ENCODE data around the gene ACSF3. TPM values are rescaled to one million over a fixed set of nuclear protein-coding genes. Genes with fewer than 3 reads are reported as not detected.

The ACSF3 gene
- total and polyA plus RNA-seq, 2 of the 4 experiments (the other 2 are of a cell fraction) = 9.5 to 14.2 TPM

GRCh38 chr16:89156740-89157645, 63.3 kb downstream of the ACSF3 start:
- Histone ChIP-seq H3K9me1 (ENCODE audit: insufficient read depth, low read length) (no peaks in the 10 kb centered on the region), H4K20me1 (ENCODE audit: insufficient read depth, low read length) (peaks cover 3% of the 10 kb centered on the region; the same call in 1 of the 2 replicates), H4K91ac (ENCODE audit: insufficient read depth, low read depth, low read length) (no peak overlapping the region), H3K23ac (ENCODE audit: low read depth, low read length) (no peak overlapping the region), H4K5ac (ENCODE audit: low read depth, low read length) (no peak overlapping the region), H4K8ac (ENCODE audit: low read depth in 2 of 2, low read length in 2 of 2) (no peak overlapping the region), H3K79me1 (ENCODE audit: low read depth in 1 of 2, low read length in 2 of 2) (no peaks in the 10 kb centered on the region), H3K9ac (ENCODE audit: low read depth, low read length) (no peak overlapping the region), H3K36me3 (ENCODE audit: control insufficient read depth, insufficient read depth, low read length) (peaks cover 1% of the 10 kb centered on the region; the same call in 1 of the 2 replicates), H3K9me3 (ENCODE audit: control insufficient read depth, insufficient read depth, low read length) (no peaks in the 10 kb centered on the region), H2BK5ac (ENCODE audit: low read depth, low read length, poor library complexity, severe bottlenecking) (no peak overlapping the region), H2AFZ (replicated peaks; ENCODE audit: low read length, poor library complexity) (peak overlapping the region; percentile 63), H2AK9ac (replicated peaks; ENCODE audit: low read depth, low read length, poor library complexity) (peak overlapping the region; percentile 72), H2AK5ac (ENCODE audit: low read depth, low read length) (no peak overlapping the region), H3K4me2 (ENCODE audit: low read depth, low read length) (no peak overlapping the region), H3K4me3 (ENCODE audit: insufficient read depth, low read depth, low read length) (no peak overlapping the region), H3K14ac (replicated peaks; ENCODE audit: low read depth, low read length) (no peak overlapping the region), H3K27me3 (ENCODE audit: control insufficient read depth, insufficient read depth, low read length) (peaks cover 2% of the 10 kb centered on the region; the same call in 1 of the 2 replicates), H3K4ac (ENCODE audit: low read depth, low read length) (no peak overlapping the region), H3K27ac (ENCODE audit: insufficient read depth, low read length) (no peak overlapping the region), H3K18ac (ENCODE audit: low read depth, low read length) (no peak overlapping the region), H3K4me1 (ENCODE audit: control insufficient read depth, insufficient read depth, low read length) (peaks cover 8% of the 10 kb centered on the region), H3K56ac (ENCODE audit: extremely low read depth, insufficient read depth, low read length) (no peak overlapping the region), H2BK15ac (ENCODE audit: low read depth, low read length) (no peak overlapping the region), H2BK20ac (ENCODE audit: low read depth, low read length) (no peak overlapping the region), H2BK120ac (ENCODE audit: low read depth, low read length) (no peak overlapping the region)
- dilution Hi-C loops (cut with HindIII; ENCODE audit: low sequenced_read_pairs, unreplicated experiment) = no loop called here
- in situ Hi-C loops (cut with MboI; ENCODE audit: low sequenced_read_pairs) = no loop called here
- POLR2A ChIA-PET (ENCODE audit: unreplicated experiment) = no interaction called here
- no peak for ATAC-seq (ENCODE audit: low read depth)
- TF ChIP-seq MAZ (IDR thresholded peaks at IDR 0.05; ENCODE audit: borderline replicate concordance, low read depth, low read length) (no peak), USF2 (IDR thresholded peaks at IDR 0.05; ENCODE audit: low read depth, low read length) (no peak), RCOR1 (IDR thresholded peaks at IDR 0.05; ENCODE audit: insufficient replicate concordance, low read length) (no peak), RAD21 (IDR thresholded peaks at IDR 0.05; ENCODE audit: low read length) (no peak), POLR2A (IDR thresholded peaks at IDR 0.05; ENCODE audit: low read depth, low read length) (no peak), CHD1 (IDR thresholded peaks at IDR 0.05; ENCODE audit: low read depth, low read length) (no peak), MAFK (IDR thresholded peaks at IDR 0.05; ENCODE audit: low read depth, low read length) (no peak), BHLHE40 (IDR thresholded peaks at IDR 0.05; ENCODE audit: low read depth, low read length) (no peak), RFX5 (IDR thresholded peaks at IDR 0.05; ENCODE audit: low read depth, low read length) (no peak)
- BruUV-seq (replicated peaks) = no TSS peak
- CTCF ChIA-PET = no interaction called here
- no peak for DNase-seq
- WGBS, 2 experiments (ENCODE audit: extremely low coverage in 2 of 2, insufficient read length in 1 of 2) = 82% methylated on average over 16 of the region's 26 CpGs; no CpG with 5 or more reads in 1 of the 2 experiments
- intact Hi-C loops (cut with micrococcal nuclease) = no loop called here
